Endothelial cell of hepatic sinusoid (primary cell): ENCODE results near the gene TELO2.

Experiments used
- in situ Hi-C: cut with HindIII; loops from 2 replicates; pipeline ENCODE4 v1.10.0; 2017; ENCODE audit warnings: low sequenced_read_pairs

TELO2 gene

GRCh38 chr16:1492923-1493745 lies at the start of gene TELO2:
Gene TELO2 (plus strand): TSS chr16:1493360. CDS start chr16:1494282, 922 bp downstream.
- in situ Hi-C loops: no loop called here

DNA sequence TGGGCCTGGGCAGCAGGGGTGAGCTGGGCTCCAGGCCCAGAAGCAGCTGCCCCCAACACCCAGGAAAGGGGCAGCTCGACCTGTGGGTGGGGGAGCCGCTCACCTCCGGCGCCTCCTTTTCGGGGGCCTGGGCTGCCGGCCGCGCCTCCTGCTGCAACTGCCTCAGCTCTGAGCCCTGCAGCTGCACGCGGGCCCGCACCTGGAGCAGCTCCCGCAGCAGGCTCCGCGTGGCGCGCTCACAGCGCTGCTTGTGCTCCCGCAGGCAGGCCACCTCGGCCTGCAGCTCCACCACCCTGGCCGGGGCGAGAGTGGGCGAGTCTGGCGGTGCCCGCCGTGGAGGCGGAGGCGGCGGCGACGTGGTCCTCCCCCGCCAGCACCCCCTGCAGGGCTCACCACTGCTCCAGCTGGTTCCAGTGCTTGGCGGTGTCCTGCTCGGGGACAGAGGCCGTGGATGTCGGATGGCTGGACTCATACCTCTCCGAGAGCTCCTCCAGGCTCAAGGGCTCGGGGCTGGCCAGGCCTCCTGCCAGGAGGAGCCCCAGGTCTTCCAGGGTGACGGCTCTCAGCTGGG lies 49.7 kb upstream of the TELO2 start:
- in situ Hi-C loops: no loop called here

- in situ Hi-C loops: no loop called here
These were observed 49.0 kb upstream of the TELO2 start, which contains the start of gene CCDC154 for GRCh38 chr16:1443980-1444729. Gene CCDC154 (minus strand): TSS chr16:1444556. CDS start chr16:1444322, 234 bp downstream.

DNA sequence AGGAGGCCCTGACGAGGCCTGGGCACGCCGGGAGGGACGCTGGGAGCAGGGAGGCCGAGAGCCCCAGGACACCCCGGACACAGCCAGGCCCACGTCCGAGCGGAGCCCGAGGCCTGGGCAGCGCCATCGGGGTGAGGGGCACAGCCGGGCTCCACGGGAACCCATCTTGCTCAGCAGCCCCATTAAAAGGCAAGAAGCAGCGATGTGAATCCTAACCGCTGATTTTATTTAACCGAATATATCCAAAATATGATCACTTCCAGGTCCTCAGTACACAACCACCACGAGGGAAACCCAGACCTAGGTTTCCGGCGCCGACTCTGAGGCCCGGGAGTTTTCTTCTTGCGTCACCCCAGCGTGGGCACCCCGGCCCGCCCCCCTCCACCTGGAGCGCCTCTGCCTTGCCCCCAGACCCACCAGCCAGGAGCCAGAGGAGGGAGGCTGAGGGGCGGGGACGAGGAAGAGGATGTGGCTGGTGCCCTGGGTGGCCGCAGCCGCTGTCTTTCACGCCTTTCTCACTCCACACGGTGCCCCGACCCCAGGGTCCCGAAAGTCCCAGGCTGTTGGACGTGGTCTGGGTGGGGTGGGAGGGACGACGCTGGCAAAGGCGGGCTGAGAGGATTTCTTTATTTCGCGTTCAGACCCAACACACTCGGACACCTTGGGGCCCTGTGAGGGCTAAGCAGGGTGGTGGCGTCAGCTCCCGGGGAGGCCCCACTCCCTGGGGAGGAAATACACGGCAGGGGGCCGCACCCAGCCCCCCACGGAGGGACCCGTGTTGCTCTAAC lies 48.2 kb upstream of the TELO2 start:
- in situ Hi-C loops: no loop called here

GRCh38 chr16:1445518-1446203 lies 47.5 kb upstream of the TELO2 start:
- in situ Hi-C loops: no loop called here

GRCh38 chr16:1446296-1447080 lies 46.7 kb upstream of the TELO2 start:
- in situ Hi-C loops: no loop called here

DNA sequence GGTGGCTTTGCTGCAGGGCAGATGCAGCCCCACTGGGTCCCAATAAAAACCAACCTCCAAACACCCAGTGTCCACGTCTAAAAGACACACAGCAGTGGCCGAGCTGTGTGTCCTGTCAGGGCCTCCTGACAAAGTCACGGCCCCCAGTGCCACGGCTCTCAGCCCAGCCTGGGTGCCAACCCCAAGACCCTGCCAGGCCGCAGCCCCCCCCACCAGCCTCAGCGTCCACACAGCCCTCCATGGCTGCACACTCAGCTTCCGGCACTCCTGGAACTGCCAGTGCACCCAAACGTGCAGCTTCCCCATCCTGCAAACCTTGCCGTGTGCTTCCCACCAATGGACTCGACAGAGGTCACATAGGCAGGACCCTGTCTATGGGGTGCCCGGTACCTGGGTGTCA lies 45.2 kb upstream of the TELO2 start:
- in situ Hi-C loops: no loop called here

DNA sequence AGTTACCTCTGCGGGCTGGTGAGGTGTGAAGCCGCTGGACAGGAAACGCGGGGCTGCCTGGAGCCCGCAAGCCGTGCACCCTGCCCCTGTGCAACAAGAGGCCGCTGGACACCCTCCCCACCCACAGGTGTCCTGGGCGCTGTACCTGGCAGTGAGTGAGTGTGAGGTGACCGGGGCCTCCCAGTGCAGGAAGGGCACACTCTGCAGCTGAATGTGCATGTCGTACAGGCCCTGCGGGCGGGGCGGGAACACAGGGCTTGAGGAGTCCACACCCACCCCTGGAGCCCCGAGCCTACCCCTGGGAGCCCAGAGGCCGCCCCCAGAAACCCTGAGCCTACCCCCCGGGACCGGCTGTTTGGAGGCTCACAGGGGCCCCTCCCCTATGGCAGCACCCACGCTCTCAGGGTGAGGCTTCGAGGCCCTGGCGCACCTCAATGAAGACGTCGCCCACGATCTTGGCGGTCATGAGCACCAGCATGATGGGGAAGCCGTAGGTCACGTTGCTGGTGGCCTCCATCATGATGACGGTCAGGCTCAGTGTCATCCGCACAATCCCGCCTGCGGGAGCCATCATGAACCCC lies 44.5 kb upstream of the TELO2 start:
- in situ Hi-C loops: no loop called here

GRCh38 chr16:1449201-1449788 lies 43.9 kb upstream of the TELO2 start:
- in situ Hi-C loops: no loop called here

DNA sequence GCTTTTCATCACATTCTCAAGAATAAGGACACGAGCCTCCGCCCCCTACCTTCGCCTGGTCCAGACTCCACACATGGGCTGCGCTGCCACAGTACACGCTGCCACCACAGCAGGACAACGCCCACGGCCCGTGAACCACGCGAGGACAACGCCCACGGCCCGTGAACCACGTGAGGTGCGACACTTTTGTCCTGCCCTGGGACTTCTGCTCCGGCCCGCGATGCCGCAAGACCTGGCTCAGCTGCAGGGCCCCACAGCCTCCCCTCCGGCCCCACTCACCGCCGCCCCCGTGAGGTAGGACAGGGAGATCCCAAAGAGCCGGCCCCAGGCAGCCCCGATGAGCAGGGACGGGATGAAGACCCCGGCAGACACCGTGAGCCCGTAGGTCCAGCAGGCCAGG lies 42.9 kb upstream of the TELO2 start:
- in situ Hi-C loops: no loop called here

- in situ Hi-C loops: no loop called here
These were observed 42.3 kb upstream of the TELO2 start for GRCh38 chr16:1450841-1451240.

GRCh38 chr16:1451702-1452392 lies 41.3 kb upstream of the TELO2 start:
- in situ Hi-C loops: no loop called here

GRCh38 chr16:1452530-1452929 lies 40.6 kb upstream of the TELO2 start:
- in situ Hi-C loops: no loop called here

- in situ Hi-C loops: no loop called here
These were observed 39.8 kb upstream of the TELO2 start for GRCh38 chr16:1453316-1453715.

DNA sequence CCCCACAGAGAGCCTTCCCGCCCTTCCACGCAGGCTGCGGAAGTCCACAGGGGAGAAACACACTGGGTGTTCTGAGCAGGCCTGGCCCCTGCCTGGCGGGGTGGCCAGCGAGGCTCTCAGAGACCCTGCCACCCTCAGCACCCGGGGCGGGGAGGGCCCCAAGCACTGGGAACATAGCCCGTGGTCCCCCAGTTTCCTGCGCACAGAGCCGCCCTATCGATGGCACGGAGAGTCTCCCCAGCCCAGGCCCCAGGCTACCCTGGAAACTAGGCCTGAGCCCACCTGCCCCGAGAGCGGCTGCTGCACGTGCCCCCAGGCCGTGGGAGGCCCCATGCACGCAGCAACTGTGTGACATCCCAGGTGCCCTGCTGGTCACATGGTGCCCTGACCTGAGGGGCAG lies 38.6 kb upstream of the TELO2 start:
- in situ Hi-C loops: no loop called here

- in situ Hi-C loops: no loop called here
These were observed 37.7 kb upstream of the TELO2 start for GRCh38 chr16:1455190-1456171.

GRCh38 chr16:1456951-1457350 lies 36.2 kb upstream of the TELO2 start:
- in situ Hi-C loops: no loop called here
